ENCODE results near the gene HSF4.

DNA sequence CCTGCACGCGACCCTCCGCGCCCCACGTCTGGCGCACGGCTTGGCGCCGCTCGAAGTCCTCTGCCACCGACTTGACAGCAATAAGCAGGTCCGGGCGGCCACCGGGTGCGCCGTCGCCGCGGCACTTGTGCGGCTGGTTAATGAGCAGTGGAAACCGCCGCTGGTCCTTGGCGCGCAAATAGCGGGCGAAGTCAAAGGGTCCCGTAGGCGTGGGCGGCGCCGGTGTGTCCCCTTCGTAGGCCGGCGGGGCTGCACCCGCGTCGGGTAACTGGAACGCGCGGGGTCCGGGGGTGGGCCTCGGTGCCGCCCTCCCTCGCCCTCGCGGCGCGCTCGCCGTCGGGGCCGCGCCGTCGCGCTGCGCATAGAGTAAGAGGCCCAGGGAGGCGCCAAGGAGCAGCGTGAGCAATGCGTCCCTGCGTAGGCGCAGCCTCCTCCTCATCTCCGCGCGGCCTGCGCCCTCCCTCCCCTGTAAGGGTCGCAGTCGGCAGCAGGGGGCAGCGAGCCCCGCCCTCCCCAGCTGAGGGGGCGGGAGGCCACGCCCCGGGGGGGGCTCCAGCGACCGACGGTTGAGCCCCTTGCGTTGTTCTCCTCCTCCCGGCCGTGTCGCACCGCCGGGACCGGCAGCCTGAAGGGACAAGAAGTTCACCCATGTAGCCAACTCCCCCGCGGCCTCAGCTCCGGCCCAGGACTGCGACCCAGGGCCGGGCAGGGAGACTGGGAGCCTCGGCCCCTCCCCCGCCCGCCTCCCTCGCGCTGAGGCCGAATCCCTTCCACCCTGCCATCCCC is 14.3 kb upstream of the HSF4 start:
- TF ChIP-seq, protein P1, sequence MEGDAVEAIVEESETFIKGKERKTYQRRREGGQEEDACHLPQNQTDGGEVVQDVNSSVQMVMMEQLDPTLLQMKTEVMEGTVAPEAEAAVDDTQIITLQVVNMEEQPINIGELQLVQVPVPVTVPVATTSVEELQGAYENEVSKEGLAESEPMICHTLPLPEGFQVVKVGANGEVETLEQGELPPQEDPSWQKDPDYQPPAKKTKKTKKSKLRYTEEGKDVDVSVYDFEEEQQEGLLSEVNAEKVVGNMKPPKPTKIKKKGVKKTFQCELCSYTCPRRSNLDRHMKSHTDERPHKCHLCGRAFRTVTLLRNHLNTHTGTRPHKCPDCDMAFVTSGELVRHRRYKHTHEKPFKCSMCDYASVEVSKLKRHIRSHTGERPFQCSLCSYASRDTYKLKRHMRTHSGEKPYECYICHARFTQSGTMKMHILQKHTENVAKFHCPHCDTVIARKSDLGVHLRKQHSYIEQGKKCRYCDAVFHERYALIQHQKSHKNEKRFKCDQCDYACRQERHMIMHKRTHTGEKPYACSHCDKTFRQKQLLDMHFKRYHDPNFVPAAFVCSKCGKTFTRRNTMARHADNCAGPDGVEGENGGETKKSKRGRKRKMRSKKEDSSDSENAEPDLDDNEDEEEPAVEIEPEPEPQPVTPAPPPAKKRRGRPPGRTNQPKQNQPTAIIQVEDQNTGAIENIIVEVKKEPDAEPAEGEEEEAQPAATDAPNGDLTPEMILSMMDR (IDR thresholded peaks at IDR 0.05; ENCODE audit: low read depth, low read length, poor library complexity, severe bottlenecking), result no peak
- no peak for TF ChIP-seq EZH2phosphoT487 (IDR thresholded peaks at IDR 0.05; ENCODE audit: borderline replicate concordance, low read length)

All from DOHH2 (cell line).